SIG-M5 (cell line): ENCODE data around the gene DNAJA3.
A peak's percentile ranks its signal among the peaks of the same experiment; 100 is the strongest.

Experiments used
- DNase-seq: peaks from one replicate; lab custom pipeline; 2025; lab: John Stamatoyannopoulos, UW

The DNAJA3 gene

DNA sequence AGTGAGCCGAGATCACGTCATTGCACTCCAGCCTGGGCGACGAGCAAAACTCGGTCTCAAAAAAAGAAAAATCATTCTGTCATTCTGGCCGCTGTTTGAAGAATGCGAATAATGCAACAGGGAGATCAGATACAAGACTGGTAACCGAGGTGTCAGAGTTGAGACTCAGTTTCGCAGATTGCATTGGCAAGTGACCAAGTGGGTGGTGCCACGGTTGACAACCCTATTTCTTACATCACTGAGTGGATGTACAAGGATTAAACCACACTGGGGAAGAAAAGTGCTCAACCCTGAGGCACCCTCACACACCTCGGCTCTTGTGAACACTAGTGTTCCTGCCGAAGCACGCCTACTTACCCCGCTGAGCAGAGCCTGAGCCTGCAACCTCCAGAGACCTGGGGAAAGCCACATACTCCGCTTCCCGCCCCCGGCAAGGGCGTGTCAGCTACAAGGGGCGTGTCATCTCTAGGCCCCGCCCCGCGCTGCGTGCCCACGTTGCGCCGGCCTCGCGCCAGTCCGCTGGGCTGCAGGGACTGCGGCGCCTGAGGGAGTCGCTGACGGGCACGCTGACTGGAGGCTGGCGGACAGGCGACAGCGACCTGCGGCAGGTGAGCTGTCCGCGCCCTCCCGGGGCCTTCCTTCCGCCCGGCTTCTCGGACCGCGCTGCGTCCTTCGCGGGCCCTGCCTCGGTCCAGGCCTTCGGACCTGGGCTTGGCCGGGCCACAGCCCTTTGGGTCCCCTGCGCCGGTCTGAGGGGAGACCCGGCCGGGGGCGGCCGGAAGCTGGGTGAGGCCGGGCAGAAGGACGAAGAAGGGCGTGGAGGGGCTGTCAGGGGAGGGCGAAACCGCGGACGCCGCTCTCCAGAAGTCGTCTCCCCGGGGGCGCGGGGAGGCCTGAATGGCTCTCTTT, 50.5 kb downstream of the DNAJA3 start, which contains the start of gene HMOX2:
TSS of gene HMOX2 (plus strand) at position 519 of the 909 bp plus-strand sequence. CDS start 29,127 bp downstream, outside the sequence.
- peak; percentile 78 for DNase-seq

DNA sequence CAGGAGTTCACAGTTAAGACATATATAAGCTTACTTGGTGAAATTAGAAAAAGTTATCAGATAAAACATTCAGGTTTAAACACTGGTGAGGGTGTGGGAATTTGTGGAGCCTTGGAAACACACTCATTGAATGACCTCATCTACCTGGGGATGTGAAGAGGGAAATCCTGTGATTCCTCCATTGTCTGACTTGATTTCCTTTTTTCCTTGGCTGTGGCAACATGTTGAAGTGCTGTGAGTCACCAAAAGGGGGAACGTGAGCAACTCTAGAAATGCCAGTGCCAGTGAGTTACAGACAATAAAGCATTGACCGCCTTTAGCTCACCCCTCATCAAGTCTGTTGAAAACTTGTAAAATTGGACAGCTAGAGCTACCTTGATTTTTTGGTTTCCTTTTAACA, 52.3 kb downstream of the DNAJA3 start:
- no peak for DNase-seq

DNA sequence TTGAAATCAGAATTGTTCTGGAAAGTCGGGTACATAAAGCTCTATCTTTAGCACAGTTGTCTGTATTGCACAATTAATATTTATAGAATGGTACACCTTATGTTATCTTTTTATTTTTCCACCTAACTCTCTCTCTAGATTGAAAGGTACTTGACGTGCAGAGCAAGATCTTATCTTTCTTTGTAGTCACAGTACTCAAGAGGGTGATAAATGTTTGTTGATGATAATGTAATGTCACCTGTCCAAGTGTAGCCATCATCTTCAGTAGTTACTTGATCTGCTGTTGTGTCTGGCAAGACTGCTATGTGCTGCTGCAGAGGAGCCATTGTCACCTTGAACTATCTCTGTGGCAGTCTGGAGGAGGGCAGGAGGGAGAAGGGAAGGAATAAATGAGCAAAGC, 55.9 kb downstream of the DNAJA3 start:
- no peak for DNase-seq

DNA sequence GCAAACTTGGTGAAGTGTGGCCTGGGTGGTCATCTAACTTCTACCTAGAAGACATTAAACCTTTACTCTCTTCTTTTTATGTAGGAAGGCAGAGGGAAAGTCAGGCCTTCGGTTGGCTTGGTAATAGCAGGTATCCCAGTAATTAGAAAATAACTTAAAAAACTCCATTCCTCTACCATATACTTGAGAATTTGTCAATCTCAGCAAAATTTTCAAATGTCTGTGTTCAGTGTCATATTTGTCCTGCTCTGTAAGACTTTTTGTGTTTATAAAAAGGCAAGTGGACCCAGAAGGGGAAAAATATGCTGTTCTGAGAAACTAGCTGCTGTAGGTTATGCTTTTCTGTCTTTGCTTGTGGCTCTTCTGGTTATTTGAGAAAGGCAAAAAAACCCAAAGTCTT, 56.3 kb downstream of the DNAJA3 start:
- DNase-seq: no peak

DNA sequence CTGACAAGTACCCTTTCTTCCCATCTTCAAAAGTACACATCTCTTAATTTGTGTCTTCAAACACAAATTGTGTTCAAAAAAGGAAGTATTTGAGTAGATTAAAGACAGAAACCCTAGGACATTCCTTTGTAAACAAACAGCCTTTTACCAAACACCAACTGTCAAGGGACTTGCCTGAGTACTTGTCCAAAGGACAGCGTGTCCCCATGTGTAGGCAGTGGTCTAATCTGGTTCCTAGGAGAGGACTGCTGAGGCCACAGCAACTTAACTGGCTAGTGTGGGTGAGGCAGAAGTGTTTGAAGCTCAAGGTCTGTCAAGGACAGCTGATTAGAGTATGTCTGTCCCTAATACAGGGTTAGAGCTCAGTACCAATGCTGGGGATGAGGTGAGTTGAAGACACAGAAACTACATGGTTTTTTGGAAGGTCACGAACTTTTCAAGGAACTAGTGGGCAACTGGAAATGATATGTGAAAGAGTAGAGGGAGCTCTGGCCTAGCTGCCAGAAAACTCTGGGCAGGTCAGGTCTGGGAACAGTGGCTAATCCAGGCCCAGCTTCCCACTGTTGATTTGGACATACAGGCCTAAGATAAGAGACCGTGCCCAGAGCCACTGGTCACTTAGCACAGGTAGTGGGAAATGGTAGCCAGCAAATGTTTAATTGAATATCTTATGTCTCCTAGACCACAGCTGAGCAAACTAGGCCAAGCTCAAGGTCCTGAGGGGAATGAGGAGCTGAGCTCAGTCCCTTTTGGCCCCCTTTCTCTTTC, 60.6 kb downstream of the DNAJA3 start:
- DNase-seq: no peak

DNA sequence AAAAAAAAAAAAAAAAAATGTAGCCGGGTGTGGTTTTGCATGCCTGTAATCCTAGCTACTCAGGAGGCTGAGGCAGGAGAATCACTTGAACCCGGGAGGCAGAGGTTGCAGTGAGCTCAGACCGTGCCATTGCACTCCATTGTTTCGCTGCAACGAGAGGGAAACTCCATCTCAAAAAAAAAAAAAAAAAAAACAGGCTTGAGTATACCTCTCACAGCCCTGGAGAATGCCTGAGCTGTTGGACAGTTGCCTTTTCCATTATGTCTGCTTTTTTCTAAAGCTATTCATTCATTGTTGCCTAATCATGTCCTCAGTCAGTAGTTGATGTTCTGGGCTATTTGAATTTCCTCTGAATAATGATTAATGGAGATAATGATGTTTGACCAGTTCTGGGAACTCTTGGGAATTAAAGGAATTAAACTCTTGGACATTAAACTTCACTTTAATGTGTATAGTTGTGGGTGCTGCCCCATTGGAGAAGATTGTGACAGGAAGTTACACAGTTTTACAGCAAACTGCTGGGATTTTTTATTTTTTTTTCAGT, 62.4 kb downstream of the DNAJA3 start:
- no peak for DNase-seq

DNA sequence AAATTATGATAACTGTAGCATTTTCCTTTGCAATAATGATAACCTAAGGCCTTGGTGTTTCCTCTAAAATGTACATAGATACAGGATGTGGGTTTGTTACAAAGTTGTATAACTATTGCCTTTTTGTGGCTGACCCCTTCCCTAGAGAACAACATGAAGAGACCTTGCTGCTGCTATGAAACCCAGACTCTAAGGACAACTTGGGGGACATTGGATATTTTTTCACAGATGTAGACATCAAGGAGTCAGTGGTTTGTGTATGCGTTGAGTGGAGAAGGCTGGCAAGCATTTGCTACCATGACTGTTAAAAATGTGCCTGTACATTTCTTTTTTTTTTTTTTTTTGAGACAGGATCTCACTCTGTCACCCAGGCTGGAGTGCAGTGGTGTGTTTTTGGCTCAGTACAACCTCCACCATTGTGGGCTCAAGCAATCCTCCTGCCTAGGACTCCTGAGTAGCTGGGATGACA, 62.9 kb downstream of the DNAJA3 start:
- DNase-seq: no peak

DNA sequence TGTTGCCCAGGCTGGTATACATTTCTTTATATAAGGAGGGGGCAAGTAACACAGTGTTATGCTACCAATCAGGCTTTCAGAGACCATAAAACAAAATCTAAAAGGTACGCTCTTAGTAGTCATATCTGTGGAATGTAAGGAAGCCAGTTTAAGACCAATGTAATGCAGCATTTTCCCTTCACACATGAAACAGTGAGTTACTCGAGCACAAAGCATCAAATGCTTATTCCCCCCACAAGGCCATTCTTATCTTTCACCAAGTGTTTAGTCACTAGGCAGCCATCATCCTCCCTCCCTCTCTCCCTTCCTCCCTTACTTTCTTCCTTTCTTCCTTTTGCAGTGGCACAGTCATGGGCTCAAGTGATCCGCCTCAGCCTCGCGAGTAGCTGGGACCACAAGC, 63.4 kb downstream of the DNAJA3 start:
- no peak for DNase-seq

DNA sequence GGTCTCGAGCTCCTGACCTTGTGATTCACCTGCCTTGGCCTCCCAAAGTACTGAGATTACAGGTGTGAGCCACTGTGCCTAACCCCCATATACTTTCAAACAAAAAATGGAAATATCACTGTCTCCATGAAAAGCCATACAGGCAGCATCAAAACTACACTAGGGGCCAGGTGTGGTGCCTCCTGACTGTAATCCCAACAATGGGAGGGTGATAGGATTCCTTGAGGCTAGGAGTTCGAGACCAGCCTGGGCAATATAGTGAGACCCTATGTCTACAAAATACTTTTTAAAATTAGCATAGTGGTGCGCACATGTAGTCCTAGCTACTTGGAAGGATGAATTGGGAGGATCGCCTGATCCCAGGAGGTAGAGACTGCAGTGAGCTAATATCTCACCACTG, 66.2 kb downstream of the DNAJA3 start:
- DNase-seq: no peak

DNA sequence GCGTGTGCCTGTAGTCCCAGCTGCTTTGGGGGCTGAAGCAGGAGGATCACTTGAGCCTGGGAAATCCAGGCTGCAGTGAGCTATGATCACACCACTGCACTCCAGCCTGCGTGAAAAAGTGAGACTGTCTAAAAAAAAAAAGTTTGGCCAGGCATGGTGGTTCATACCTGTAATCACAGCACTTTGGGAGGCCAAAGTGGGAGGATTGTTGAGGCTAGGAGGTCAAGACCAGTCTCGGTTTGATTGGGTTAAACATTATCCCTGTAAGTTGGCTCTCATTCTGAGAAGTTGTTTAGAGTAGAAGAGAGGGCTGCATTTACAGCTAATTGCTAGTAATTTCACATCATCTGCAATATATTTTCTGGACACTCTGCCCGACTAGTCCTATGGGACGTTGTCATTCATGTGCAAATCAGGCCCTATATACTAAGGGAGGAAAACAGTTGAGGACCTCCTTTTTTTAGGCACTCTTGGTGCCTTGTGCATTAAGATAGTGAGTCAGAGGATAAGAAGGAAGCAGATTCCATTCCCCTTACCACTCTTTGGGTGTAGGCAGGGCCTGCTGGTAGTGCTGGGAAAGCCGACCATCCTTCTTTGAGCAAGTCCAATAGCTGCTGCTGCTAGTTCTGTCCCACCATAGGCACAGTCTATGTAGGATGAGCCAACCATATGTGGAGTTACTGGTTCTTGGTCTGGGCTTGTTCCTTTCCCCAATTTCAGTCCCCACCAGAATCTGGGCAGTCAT, 69.2 kb downstream of the DNAJA3 start:
- no peak for DNase-seq

DNA sequence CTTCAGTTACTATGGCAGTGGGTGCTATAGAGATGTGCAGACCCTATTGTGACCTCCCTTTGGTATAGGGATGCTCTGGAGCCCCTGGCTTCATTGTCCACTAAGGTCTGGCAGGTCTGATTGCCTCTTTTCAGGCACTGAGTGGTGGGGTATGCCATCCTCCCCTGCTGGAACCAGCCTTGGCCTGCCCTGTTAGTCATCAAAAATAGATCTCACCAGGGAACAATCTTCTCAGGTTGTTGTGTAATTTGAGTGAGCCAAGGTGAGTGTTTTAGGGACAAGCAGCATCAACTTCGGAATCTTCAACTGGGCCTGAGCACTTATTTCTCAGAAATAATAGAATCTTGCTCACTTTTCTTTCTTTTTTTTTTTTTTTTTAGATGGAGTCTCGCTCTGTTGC, 70.1 kb downstream of the DNAJA3 start:
- DNase-seq: no peak

DNA sequence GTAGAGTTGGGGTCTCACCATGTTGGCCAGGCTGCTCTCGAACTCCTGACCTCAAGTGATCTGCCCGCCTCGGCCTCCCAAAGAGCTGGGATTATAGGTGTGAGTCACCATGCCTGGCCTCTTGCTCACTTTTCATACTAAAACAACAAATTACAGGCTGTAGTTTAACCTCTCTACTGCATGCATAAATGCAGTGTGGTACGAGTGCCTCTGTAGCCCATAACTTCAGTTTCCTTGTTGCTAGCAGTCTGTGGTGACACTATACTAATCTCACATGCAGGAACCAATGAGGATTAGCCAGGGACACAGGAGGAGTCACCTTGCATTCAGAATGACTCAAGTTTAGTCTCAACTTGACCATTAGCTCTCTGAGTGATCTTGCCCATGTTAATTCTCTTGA, 70.6 kb downstream of the DNAJA3 start:
- no peak for DNase-seq

DNA sequence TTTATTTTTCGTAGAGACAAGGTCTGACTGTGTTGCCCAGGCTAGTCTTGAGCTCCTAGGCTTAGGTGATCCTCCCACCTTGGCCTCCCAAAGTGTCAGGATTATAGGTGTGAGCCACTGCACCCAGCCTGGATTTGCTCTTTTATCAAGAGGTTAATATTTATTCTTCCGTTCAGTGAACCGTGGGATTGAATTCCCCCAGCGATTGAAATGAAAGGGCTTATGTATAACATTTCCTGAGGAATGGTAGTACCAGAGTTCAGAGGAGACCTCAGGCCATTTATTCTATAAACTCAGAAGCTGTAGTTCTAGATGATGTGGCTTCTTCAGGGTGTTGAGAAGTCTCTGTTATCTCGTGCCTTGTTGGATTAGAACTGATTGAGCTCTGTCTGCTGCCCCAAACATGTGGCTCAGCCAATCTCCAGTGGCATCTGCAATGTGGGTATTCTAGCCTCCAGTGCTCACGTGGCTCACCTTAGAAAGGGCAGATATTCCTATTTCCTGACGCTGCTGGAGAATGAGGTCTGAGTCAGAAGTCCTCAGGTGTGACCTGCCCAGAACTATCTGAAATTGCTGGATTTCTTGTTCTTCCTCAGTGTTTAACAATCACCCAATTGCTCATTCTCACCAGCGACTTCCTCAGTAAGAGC, 73.0 kb downstream of the DNAJA3 start:
- no peak for DNase-seq

DNA sequence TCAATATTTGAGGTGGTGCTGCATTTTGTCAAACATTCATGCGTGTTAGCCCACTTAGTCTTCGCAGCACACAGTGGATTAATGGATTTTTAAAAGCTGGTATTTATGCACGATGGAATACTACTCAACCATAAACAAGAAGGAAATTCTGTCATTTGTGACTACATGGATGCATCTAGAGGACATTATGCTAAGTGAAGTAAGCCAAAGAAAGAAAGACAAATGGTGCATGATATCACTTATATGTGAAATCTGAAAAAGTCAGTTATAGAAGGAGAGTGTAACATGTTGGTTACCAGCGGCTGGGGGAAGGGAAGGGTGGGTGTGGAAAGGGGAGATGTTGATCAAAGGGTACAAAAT, 73.5 kb downstream of the DNAJA3 start:
- DNase-seq: no peak

DNA sequence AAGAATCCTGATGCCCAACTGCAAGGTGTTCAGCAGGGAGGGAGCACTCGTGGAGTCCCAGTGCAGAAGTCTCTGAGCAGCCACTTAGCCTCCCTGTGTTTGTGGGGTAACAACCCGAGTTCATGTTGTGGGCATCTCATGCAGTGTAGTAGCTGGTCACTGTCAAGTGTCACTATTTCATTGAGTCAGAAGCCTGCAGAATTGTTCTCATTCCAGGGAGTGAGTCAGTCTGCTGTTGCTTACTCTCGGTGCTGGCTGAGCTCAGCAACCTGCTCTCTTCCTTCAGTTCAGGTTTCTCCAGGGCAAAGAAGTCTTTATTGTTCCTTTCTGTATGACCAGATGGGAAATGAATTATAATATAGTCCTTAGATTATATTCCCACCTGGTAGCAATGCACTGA, 74.6 kb downstream of the DNAJA3 start:
- DNase-seq: no peak

DNA sequence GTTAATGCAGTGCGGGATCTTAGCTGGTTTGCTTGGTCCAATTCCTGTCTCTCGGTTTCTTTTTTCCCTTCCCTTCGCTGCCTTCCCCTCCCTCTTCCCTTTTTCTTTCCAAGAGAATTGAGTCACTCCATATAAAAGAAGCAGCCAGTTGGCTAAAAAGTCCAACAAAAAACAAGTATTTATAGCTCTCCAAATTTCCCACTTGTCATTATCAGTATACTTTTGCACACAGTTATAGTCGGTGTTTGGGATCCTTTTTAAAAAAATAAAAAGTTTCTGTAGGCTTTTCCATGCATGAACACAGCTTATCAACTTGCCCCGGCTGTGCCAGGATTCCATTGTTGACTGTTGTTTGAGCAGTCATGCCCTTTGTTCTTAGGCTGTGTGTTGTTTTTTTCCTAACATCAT, 75.4 kb downstream of the DNAJA3 start:
- no peak for DNase-seq

DNA sequence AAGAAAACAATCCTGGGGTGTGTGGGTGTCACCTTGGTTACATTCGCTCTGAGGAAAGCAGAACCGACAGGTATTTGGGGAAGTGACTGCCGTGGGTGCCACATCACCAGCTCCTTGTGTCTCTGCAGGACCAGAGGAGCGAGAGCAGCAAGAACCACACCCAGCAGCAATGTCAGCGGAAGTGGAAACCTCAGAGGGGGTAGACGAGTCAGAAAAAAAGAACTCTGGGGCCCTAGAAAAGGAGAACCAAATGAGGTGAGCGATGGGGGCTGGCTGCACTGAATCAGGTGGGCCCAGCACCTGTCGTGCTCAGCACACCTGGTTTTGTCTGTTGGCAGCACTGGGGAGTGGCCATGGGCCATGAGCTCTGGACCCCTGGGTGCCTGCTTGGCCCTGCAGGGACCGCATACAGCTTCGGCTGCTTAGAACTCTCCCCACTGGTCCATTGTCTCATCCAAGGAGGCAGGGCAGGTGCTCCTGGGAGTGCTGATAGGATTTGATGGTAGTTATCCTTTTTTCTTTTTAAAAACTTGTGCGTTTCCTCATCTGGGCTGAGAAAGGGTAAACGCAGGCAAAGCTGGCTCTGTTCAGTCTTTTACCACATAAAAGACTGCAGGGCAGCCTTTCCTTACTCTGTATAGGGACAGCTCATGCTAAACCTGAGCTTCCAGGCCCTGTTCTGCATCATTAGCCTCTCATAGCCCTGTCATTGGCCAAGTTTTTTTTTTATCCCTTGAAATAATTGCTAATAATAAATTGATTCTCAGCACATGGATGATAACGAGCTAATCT, 79.9 kb downstream of the DNAJA3 start:
- DNase-seq: peak; percentile 82
